DOHH2 (cell line): ENCODE results near the gene CXCR5.

Experiments used
- H3F3A ChIP-seq: fragments of 200-600 bp; sonication (generic), shearing (Covaris generic); 2 replicates; pipeline ENCODE4 v1.6.0; 2016; ENCODE audit warnings: antibody characterized with exemption, mild to moderate bottlenecking; ENCODE audit not compliant: control insufficient read depth, insufficient read depth
- H3K27ac ChIP-seq: fragments of 200-600 bp; sonication (generic); 2 replicates; pipeline ENCODE4 v1.5.1; 2014; ENCODE audit warnings: low read depth, mild to moderate bottlenecking, low read length, moderate library complexity
- H3K27me3 ChIP-seq: fragments of 200-600 bp; sonication (generic); 2 replicates; pipeline ENCODE4 v1.6.1; 2014; ENCODE audit warnings: mild to moderate bottlenecking, low read length, mixed read lengths; ENCODE audit not compliant: control insufficient read depth
- H3K36me3 ChIP-seq: fragments of 200-600 bp; sonication (generic); 2 replicates; pipeline ENCODE4 v1.6.1; 2014; ENCODE audit warnings: mild to moderate bottlenecking, low read length, moderate library complexity, mixed read lengths; ENCODE audit not compliant: control insufficient read depth
- H3K4me1 ChIP-seq: fragments of 200-600 bp; sonication (generic); 2 replicates; pipeline ENCODE4 v1.6.1; 2014; ENCODE audit warnings: mild to moderate bottlenecking, low read length, mixed read lengths; ENCODE audit not compliant: control insufficient read depth
- H3K4me2 ChIP-seq: fragments of 200-600 bp; sonication (generic); 2 replicates; pipeline ENCODE4 v1.6.0; 2014; ENCODE audit warnings: mild to moderate bottlenecking, low read length, moderate library complexity
- H3K4me3 ChIP-seq: fragments of 200-600 bp; sonication (generic); 2 replicates; pipeline ENCODE4 v1.5.1; 2014; ENCODE audit warnings: mild to moderate bottlenecking, low read length, mixed read lengths
- H3K79me2 ChIP-seq: fragments of 200-600 bp; sonication (generic); 2 replicates; pipeline ENCODE4 v1.6.1; 2014; ENCODE audit warnings: mild to moderate bottlenecking, low read length, mixed read lengths; ENCODE audit not compliant: control insufficient read depth
- H3K9me2 ChIP-seq: fragments of 200-600 bp; sonication (generic); replicated peaks from 2 replicates; pipeline ENCODE4 v1.6.1; 2014; ENCODE audit warnings: mild to moderate bottlenecking, low read length, mixed read lengths; ENCODE audit not compliant: control insufficient read depth
- H3K9me3 ChIP-seq: fragments of 200-600 bp; sonication (generic); 2 replicates; pipeline ENCODE4 v1.6.1; 2014; ENCODE audit warnings: antibody characterized with exemption, low read length, mixed read lengths; ENCODE audit not compliant: control insufficient read depth, insufficient read depth
- H4K20me1 ChIP-seq: fragments of 200-600 bp; sonication (generic); 2 replicates; pipeline ENCODE4 v1.6.0; 2014; ENCODE audit warnings: low read depth, mild to moderate bottlenecking, antibody characterized with exemption, low read length, moderate library complexity; ENCODE audit not compliant: control insufficient read depth, insufficient read depth
- CTCF ChIP-seq: fragments of 200-600 bp; sonication (generic); IDR thresholded peaks from one replicate; pipeline ENCODE4 v1.5.1; 2014; ENCODE audit warnings: antibody characterized with exemption, mild to moderate bottlenecking, low read depth, low read length; ENCODE audit not compliant: poor library complexity, severe bottlenecking
- EZH2phosphoT487 ChIP-seq: fragments of 200-600 bp; sonication (generic); IDR thresholded peaks from 2 replicates; pipeline ENCODE4 v1.6.1; 2017; ENCODE audit warnings: borderline replicate concordance, mild to moderate bottlenecking, antibody characterized with exemption, low read length, moderate library complexity, mixed read lengths

CXCR5 gene

GRCh38 chr11:118887206-118887605 lies 3.5 kb downstream of the CXCR5 start:
- peaks cover 80% of the 10 kb centered on the region for H3K4me1 ChIP-seq
- peaks cover 78% of the 10 kb centered on the region for H3K36me3 ChIP-seq
- peak overlapping the region; percentile 99 for H3K4me2 ChIP-seq
- no peaks in the 10 kb centered on the region for H3K27me3 ChIP-seq
- H3K27ac ChIP-seq = peak overlapping the region; percentile 99
- H3K4me3 ChIP-seq = peak overlapping the region; percentile 97
- H3K9me2 ChIP-seq = no peaks in the 10 kb centered on the region
- H3K9me3 ChIP-seq = no peaks in the 10 kb centered on the region
- H3K79me2 ChIP-seq = peaks cover 94% of the 10 kb centered on the region
- H4K20me1 ChIP-seq = peaks cover 23% of the 10 kb centered on the region; the same call in 1 of the 2 replicates
- H3F3A ChIP-seq = peaks cover 66% of the 10 kb centered on the region
- TF ChIP-seq EZH2phosphoT487 = no peak
- TF ChIP-seq CTCF = no peak

GRCh38 chr11:118888398-118888797 lies 4.7 kb downstream of the CXCR5 start:
- Histone ChIP-seq H3K27me3 (no peaks in the 10 kb centered on the region), H3K4me3 (peak overlapping the region; percentile 97), H3K9me3 (no peaks in the 10 kb centered on the region), H4K20me1 (peaks cover 23% of the 10 kb centered on the region; the same call in 1 of the 2 replicates), H3K4me2 (peak overlapping the region; percentile 99), H3K27ac (peak overlapping the region; percentile 99), H3K36me3 (peaks cover 86% of the 10 kb centered on the region), H3F3A (peaks cover 63% of the 10 kb centered on the region), H3K79me2 (peaks cover 94% of the 10 kb centered on the region), H3K9me2 (no peaks in the 10 kb centered on the region), H3K4me1 (peaks cover 79% of the 10 kb centered on the region)
- TF ChIP-seq CTCF (no peak), EZH2phosphoT487 (no peak)

- TF ChIP-seq CTCF = no peak
- TF ChIP-seq EZH2phosphoT487 = no peak
- no peaks in the 10 kb centered on the region for H3K27me3 ChIP-seq
- H4K20me1 ChIP-seq = 0 out of 2 replicates have a peak, but pooled peaks cover 15% of the 10 kb centered on the region
- H3K36me3 ChIP-seq = peaks cover 89% of the 10 kb centered on the region
- peak overlapping the region; percentile 97 for H3K4me3 ChIP-seq
- H3K9me3 ChIP-seq = no peaks in the 10 kb centered on the region
- H3K4me2 ChIP-seq = peak overlapping the region; percentile 99
- H3K9me2 ChIP-seq = no peaks in the 10 kb centered on the region
- H3K27ac ChIP-seq = peak overlapping the region; percentile 99
- peaks cover 60% of the 10 kb centered on the region for H3F3A ChIP-seq
- H3K4me1 ChIP-seq = peaks cover 91% of the 10 kb centered on the region
- peaks cover 94% of the 10 kb centered on the region for H3K79me2 ChIP-seq
Measured at GRCh38 chr11:118889797-118890196, 6.1 kb downstream of the CXCR5 start.
